ENCODE results near the gene HERC2.
"Not testable (repeated sequence)": the region's sequence is repeated elsewhere in the genome, so short reads cannot be mapped to it uniquely, and the experiment has no call there.

HERC2 gene

DNA sequence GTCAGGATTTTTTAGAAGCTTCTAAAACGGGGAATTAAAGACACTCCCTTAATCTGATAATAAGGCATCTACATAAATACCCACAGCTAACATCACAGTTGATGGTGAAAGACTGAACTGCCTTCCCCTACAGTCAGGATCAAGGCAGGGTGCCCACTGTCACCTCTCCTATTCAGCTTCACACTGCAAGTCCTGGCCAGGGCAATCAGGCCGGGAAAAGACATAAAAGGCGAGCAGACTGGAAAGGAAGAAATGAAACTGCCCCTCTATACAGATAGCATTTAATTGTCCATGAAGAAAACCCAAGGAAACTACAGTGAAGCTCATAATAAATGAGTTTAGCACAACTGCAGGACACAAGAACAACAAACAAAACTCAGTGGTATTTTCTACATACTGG lies 61.7 kb downstream of the HERC2 start:
- Histone ChIP-seq H3K36me3 (peaks cover 22% of the 10 kb centered on the region), H3K9me3 (no peaks in the 10 kb centered on the region), H3K4me1 (ENCODE audit: control insufficient read depth in 1 of 2, insufficient read depth in 1 of 2, low read depth in 1 of 2, low read length in 1 of 2) (no peaks in the 10 kb centered on the region), H3K4me3 (ENCODE audit: low read depth in 1 of 2, low read length in 1 of 2) (no peak overlapping the region), H3K27ac (no peak overlapping the region), H3K27me3 (no peaks in the 10 kb centered on the region)
- TF ChIP-seq, protein P1, sequence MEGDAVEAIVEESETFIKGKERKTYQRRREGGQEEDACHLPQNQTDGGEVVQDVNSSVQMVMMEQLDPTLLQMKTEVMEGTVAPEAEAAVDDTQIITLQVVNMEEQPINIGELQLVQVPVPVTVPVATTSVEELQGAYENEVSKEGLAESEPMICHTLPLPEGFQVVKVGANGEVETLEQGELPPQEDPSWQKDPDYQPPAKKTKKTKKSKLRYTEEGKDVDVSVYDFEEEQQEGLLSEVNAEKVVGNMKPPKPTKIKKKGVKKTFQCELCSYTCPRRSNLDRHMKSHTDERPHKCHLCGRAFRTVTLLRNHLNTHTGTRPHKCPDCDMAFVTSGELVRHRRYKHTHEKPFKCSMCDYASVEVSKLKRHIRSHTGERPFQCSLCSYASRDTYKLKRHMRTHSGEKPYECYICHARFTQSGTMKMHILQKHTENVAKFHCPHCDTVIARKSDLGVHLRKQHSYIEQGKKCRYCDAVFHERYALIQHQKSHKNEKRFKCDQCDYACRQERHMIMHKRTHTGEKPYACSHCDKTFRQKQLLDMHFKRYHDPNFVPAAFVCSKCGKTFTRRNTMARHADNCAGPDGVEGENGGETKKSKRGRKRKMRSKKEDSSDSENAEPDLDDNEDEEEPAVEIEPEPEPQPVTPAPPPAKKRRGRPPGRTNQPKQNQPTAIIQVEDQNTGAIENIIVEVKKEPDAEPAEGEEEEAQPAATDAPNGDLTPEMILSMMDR (IDR thresholded peaks at IDR 0.05), result no peak

DNA sequence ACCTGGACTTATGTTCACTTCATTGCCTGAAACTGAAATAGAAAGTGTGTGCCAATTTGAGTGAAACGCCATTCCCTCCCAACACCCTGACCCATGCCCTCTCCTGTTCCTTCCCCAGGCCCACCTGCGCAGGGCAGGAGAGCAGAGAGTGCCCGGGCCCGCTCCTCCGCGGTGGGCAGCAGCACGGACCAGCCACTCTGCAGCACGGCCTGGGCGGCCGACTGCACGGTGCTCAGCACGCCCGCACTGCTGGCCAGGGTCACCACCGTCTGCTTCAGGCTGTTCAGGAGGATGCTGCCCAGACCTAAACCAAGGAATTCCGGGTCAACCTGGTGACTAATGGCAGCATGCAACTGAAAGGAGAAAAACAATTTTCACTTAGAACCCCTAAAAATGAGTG lies 66.0 kb downstream of the HERC2 start:
- TF ChIP-seq, protein P1 (IDR thresholded peaks at IDR 0.05), result no peak
- Histone ChIP-seq H3K4me3 (ENCODE audit: low read depth in 1 of 2, low read length in 1 of 2) (no peak overlapping the region), H3K4me1 (ENCODE audit: control insufficient read depth in 1 of 2, insufficient read depth in 1 of 2, low read depth in 1 of 2, low read length in 1 of 2) (no peaks in the 10 kb centered on the region), H3K9me3 (no peaks in the 10 kb centered on the region), H3K27ac (no peak overlapping the region), H3K36me3 (peaks cover 35% of the 10 kb centered on the region), H3K27me3 (no peaks in the 10 kb centered on the region)

DNA sequence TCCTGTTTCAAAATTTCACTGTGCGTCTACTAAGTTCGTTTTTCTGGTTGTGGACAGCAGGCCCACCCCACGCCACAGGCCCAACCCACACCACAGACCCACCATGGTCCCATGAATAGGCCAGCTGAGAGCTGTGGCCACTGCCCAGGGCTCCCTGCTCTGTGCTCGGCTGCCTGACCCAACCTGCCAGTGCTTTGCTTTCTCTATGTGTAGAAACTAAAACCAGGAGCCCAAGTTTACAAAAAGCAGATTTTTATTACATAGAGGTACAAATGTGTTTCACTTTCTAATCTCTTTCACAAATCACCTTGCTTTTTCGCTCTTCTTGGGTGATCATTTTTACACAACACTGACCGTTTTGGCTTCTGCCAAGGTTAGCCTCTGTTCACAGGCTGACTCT lies 69.1 kb downstream of the HERC2 start:
- no peaks in the 10 kb centered on the region for H3K4me1 ChIP-seq (ENCODE audit: control insufficient read depth in 1 of 2, insufficient read depth in 1 of 2, low read depth in 1 of 2, low read length in 1 of 2)
- peaks cover 32% of the 10 kb centered on the region for H3K36me3 ChIP-seq
- H3K27me3 ChIP-seq, result no peaks in the 10 kb centered on the region
- H3K4me3 ChIP-seq (ENCODE audit: low read depth in 1 of 2, low read length in 1 of 2), result no peak overlapping the region
- no peaks in the 10 kb centered on the region for H3K9me3 ChIP-seq
- no peak overlapping the region for H3K27ac ChIP-seq
- TF ChIP-seq, protein P1 (IDR thresholded peaks at IDR 0.05), result no peak

DNA sequence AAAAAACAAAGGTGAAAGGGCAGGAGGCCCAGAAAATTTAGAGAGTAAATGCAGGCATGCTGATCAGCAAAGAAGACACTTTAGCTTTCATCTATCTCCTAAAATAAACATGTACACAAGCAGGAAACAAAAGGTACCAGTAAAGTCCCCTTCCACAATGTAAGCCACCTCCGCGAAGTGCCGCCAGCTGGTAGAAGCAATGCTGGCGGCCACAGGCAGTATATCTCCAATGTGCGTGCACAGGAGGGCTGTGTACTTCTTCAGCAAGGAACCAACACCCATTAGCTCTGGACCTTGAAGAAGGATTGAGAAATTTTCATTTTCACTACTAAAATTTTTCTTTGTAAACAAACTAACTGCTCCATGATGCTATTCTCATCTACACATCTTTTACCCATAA lies 75.4 kb downstream of the HERC2 start:
- H3K36me3 ChIP-seq, result peaks cover 10% of the 10 kb centered on the region

DNA sequence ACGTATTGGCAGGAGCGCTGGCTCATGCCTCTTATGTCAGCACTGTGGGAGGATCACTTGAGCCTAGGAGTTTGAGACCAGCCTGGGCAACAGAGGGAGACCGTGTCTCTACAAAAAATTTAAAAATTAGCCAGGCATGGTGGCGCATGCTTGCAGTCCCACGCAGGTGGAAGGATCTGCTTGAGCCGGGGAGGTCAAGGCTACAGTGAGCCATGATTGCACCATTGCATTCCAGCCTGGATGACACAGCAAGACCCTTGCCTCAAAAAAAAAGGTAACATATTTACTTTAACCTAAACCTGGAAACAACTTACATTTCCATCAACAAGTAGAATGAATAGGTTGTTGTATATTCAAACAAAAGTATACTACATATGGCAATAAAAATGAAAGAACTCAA lies 78.1 kb downstream of the HERC2 start:
- Histone ChIP-seq H3K27me3 (no peaks in the 10 kb centered on the region), H3K9me3 (no peaks in the 10 kb centered on the region), H3K4me1 (ENCODE audit: control insufficient read depth in 1 of 2, insufficient read depth in 1 of 2, low read depth in 1 of 2, low read length in 1 of 2) (no peaks in the 10 kb centered on the region), H3K4me3 (ENCODE audit: low read depth in 1 of 2, low read length in 1 of 2) (no peak overlapping the region), H3K36me3 (peaks cover 10% of the 10 kb centered on the region), H3K27ac (no peak overlapping the region)
- TF ChIP-seq, protein P1 (IDR thresholded peaks at IDR 0.05), result no peak

More for the DNA sequence above, 75.4 kb downstream of the HERC2 start:
- no peak overlapping the region for H3K4me3 ChIP-seq (ENCODE audit: low read depth in 1 of 2, low read length in 1 of 2)
- no peak overlapping the region for H3K27ac ChIP-seq
- TF ChIP-seq, protein P1 (IDR thresholded peaks at IDR 0.05), result no peak
- H3K9me3 ChIP-seq, result no peaks in the 10 kb centered on the region
- no peaks in the 10 kb centered on the region for H3K4me1 ChIP-seq (ENCODE audit: control insufficient read depth in 1 of 2, insufficient read depth in 1 of 2, low read depth in 1 of 2, low read length in 1 of 2)
- no peaks in the 10 kb centered on the region for H3K27me3 ChIP-seq

DNA sequence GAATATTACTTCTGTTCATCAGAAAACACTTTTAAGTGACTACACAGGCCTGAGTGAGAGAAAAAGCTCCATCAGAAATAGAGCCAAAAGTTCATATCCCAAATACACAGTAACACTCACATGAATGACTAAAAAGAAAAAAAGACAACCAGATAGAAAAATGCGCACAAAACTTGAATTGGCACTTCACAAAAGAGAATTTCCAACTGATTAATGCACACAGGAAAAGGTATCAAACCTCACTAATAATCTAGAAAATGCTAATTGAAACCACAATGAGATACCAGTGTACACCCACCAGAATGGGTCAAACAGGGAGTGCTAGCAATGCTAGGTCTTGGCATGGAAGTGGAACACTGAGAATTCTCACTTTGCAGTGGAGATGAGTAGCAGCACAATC lies 78.6 kb downstream of the HERC2 start:
- Histone ChIP-seq H3K4me3 (ENCODE audit: low read depth in 1 of 2, low read length in 1 of 2) (no peak overlapping the region), H3K4me1 (ENCODE audit: control insufficient read depth in 1 of 2, insufficient read depth in 1 of 2, low read depth in 1 of 2, low read length in 1 of 2) (no peaks in the 10 kb centered on the region), H3K27ac (no peak overlapping the region), H3K27me3 (no peaks in the 10 kb centered on the region), H3K36me3 (peaks cover 10% of the 10 kb centered on the region), H3K9me3 (no peaks in the 10 kb centered on the region)
- TF ChIP-seq, protein P1 (IDR thresholded peaks at IDR 0.05), result no peak

DNA sequence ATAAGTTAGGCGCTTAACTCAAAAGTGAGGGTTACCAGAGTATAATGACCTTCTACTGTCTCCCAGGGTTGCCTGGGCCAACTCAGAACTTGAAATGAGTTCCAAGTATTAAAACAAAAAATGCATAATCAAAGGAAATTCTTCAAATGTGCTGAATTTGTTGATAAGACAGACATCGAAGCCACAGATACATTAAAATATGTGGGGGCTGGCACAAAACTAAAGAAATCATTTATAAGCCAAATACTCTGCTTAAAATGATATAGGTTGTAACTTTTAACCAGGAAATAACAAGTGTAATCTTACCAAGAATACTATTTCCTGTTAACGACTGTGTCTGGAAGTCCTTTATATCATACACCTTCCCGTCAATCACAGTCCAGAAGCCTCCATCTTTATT lies 83.7 kb downstream of the HERC2 start:
- H3K4me1 ChIP-seq (ENCODE audit: control insufficient read depth in 1 of 2, insufficient read depth in 1 of 2, low read depth in 1 of 2, low read length in 1 of 2); H3K4me3 ChIP-seq (ENCODE audit: low read depth in 1 of 2, low read length in 1 of 2); H3K27me3 ChIP-seq; H3K9me3 ChIP-seq; H3K27ac ChIP-seq: not testable (repeated sequence)
- H3K36me3 ChIP-seq, result peaks cover 13% of the 10 kb centered on the region

DNA sequence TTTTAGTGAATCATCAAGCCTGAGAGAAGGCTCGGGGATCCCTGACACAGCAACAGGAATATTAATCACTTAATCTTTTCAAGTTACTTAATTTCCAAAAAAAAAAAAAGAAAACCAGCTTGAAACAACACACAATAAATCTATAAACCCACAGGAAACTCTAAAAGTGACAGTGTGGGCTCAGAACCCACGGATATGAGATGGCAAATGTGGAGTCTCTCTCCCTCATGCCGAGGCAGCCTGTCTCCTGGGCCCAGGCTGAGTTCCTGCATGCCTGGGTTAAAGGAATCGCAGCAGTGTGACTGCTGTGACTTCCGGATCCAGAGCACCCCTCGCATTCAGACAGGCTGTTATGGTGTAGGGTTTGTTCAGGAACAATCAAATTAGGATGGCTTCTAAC lies 90.2 kb downstream of the HERC2 start:
- not testable (repeated sequence) for H3K9me3 ChIP-seq; H3K27me3 ChIP-seq; H3K27ac ChIP-seq; H3K4me3 ChIP-seq (ENCODE audit: low read depth in 1 of 2, low read length in 1 of 2); H3K4me1 ChIP-seq (ENCODE audit: control insufficient read depth in 1 of 2, insufficient read depth in 1 of 2, low read depth in 1 of 2, low read length in 1 of 2)
- peaks cover 18% of the 10 kb centered on the region for H3K36me3 ChIP-seq

Measured in neutrophil (primary cell).